Skeletal muscle tissue (tissue), 4 donors: ENCODE measurements around the gene FOXP1. TPM values are rescaled to one million over a fixed set of nuclear protein-coding genes. Genes with fewer than 3 reads are reported as not detected.
A peak's percentile ranks its signal among the peaks of the same experiment; 100 is the strongest.

ENCODE experiments used
- H3K27ac ChIP-seq: one replicate; pipeline ENCODE4 v1.7.0; 2013; ENCODE audit warnings: mild to moderate bottlenecking, low read depth, low read length, inconsistent platforms
- H3K27me3 ChIP-seq, 3 donors: one replicate each; pipeline ENCODE4 v1.7.0; 2013; ENCODE audit warnings: low read length in 3 of 3; ENCODE audit not compliant: control insufficient read depth in 3 of 3, insufficient read depth in 3 of 3
- H3K36me3 ChIP-seq, 3 donors: one replicate each; pipeline ENCODE4 v1.7.0; 2013; ENCODE audit warnings: low read length in 3 of 3; ENCODE audit not compliant: control insufficient read depth in 3 of 3, insufficient read depth in 3 of 3
- H3K4me1 ChIP-seq, 3 donors: one replicate each; pipeline ENCODE4 v1.7.0; 2013; ENCODE audit warnings: low read length in 3 of 3, mild to moderate bottlenecking in 3 of 3; ENCODE audit not compliant: control insufficient read depth in 3 of 3, insufficient read depth in 3 of 3
- H3K4me3 ChIP-seq, 3 donors: one replicate each; pipeline ENCODE4 v1.7.0; 2013; ENCODE audit warnings: low read length in 3 of 3
- H3K9ac ChIP-seq, 3 donors: one replicate each; pipeline ENCODE4 v1.7.0; 2013; ENCODE audit warnings: low read length in 3 of 3, mild to moderate bottlenecking in 3 of 3, moderate library complexity in 2 of 3, low read depth in 1 of 3
- H3K9me3 ChIP-seq, 3 donors: one replicate each; pipeline ENCODE4 v1.7.0; 2013; ENCODE audit warnings: low read length in 3 of 3; ENCODE audit not compliant: control insufficient read depth in 3 of 3
- total RNA-seq: library from RNA; depleted of rRNA; stranded (reverse); fragments of >200 nt; gene quantifications from one replicate; pipeline ENCODE4 v1.2.3, GENCODE V29; 2014
- donor health status: Osteomylitis.

Gene FOXP1
- total RNA-seq, 1 donor from 2014 or later, result 36.0 TPM

GRCh38 chr3:71581457-71582035 is 2.0 kb downstream of the FOXP1 start:
- peaks cover 3 to 6% (median 4%) of the 10 kb centered on the region in 3 donors for H3K4me1 ChIP-seq

GRCh38 chr3:71580636-71581456 is 2.7 kb downstream of the FOXP1 start:
- Histone ChIP-seq H3K36me3 (no peaks in the 10 kb centered on the region), H3K27ac (peak overlapping the region; percentile 94), H3K4me1 (peaks cover 3 to 6% (median 4%) of the 10 kb centered on the region in 3 donors), H3K27me3 (no peaks in the 10 kb centered on the region), H3K9ac (peak overlapping the region; percentile 86 to 93 (median 88)), H3K9me3 (no peaks in the 10 kb centered on the region), H3K4me3 (peak overlapping the region; percentile 83 to 86 (median 86))

More at GRCh38 chr3:71581457-71582035, 2.0 kb downstream of the FOXP1 start:
- no peaks in the 10 kb centered on the region for H3K36me3 ChIP-seq
- H3K9me3 ChIP-seq, result no peaks in the 10 kb centered on the region
- peak overlapping the region; percentile 83 to 86 (median 86) for H3K4me3 ChIP-seq
- peak overlapping the region; percentile 94 for H3K27ac ChIP-seq
- no peaks in the 10 kb centered on the region for H3K27me3 ChIP-seq
- H3K9ac ChIP-seq, result peak overlapping the region; percentile 86 to 93 (median 88)

DNA sequence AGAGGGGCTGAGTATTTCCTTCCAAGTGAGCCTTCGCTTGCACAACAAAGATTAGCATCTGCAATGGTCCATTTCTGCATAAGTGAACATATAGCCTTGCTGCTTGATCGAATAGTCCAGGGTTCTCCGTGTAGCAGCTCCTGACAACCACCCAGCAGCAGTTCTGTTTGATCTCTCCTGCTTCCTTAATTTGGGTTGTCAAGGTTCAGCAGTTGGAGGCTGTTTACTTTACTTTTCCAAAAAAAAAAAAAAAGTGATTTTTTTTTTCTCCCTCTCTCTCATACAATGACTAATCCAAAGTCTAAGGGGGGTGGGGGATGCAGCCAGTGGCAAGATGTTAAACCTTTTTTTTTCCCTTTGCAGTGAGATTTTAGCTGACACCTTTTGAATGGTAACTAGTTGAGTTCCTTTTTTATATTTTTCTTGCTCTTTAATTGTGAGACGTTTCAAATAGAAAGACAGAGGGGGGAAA is 3.6 kb downstream of the FOXP1 start:
- Histone ChIP-seq H3K9me3 (no peaks in the 10 kb centered on the region), H3K4me1 (peaks cover 3 to 6% (median 4%) of the 10 kb centered on the region in 3 donors), H3K36me3 (peaks cover 0 to 2% (median 0%) of the 10 kb centered on the region in 3 donors), H3K4me3 (no peak overlapping the region), H3K9ac (no peak overlapping the region), H3K27ac (peak overlapping the region; percentile 20), H3K27me3 (no peaks in the 10 kb centered on the region)

- Histone ChIP-seq H3K27ac (peak overlapping the region; percentile 20), H3K27me3 (no peaks in the 10 kb centered on the region), H3K36me3 (peaks cover 0 to 3% (median 0%) of the 10 kb centered on the region in 3 donors), H3K4me1 (peaks cover under 1 to 3% (median 2%) of the 10 kb centered on the region in 3 donors), H3K4me3 (no peak overlapping the region), H3K9ac (no peak overlapping the region), H3K9me3 (no peaks in the 10 kb centered on the region)
Measured at GRCh38 chr3:71579326-71579934, 4.1 kb downstream of the FOXP1 start.

GRCh38 chr3:71578054-71578751 is 5.3 kb downstream of the FOXP1 start:
- Histone ChIP-seq H3K4me1 (peaks cover 0 to 3% (median 2%) of the 10 kb centered on the region in 3 donors), H3K4me3 (no peak overlapping the region), H3K27ac (no peak overlapping the region)

GRCh38 chr3:71577011-71577410 is 6.5 kb downstream of the FOXP1 start:
- Histone ChIP-seq H3K9me3 (no peaks in the 10 kb centered on the region), H3K27me3 (no peaks in the 10 kb centered on the region), H3K4me1 (peaks cover 0 to 3% (median 2%) of the 10 kb centered on the region in 3 donors), H3K4me3 (no peak overlapping the region), H3K27ac (no peak overlapping the region), H3K9ac (no peak overlapping the region), H3K36me3 (peaks cover 0 to 3% (median 0%) of the 10 kb centered on the region in 3 donors)

More at GRCh38 chr3:71578054-71578751, 5.3 kb downstream of the FOXP1 start:
- no peaks in the 10 kb centered on the region for H3K27me3 ChIP-seq
- H3K36me3 ChIP-seq, result peaks cover 0 to 3% (median 0%) of the 10 kb centered on the region in 3 donors
- peak overlapping the region in 1 of 3 donors; percentile 34 for H3K9ac ChIP-seq
- no peaks in the 10 kb centered on the region for H3K9me3 ChIP-seq

- H3K4me3 ChIP-seq, result no peak overlapping the region
- H3K4me1 ChIP-seq, result peaks cover 0 to 3% (median 0%) of the 10 kb centered on the region in 3 donors
- no peak overlapping the region for H3K27ac ChIP-seq
- H3K27me3 ChIP-seq, result no peaks in the 10 kb centered on the region
- no peak overlapping the region for H3K9ac ChIP-seq
- H3K9me3 ChIP-seq, result no peaks in the 10 kb centered on the region
- H3K36me3 ChIP-seq, result peaks cover 0 to 3% (median 0%) of the 10 kb centered on the region in 3 donors
Measured at GRCh38 chr3:71575433-71575832, 8.1 kb downstream of the FOXP1 start.

GRCh38 chr3:71573181-71573580 is 10.3 kb downstream of the FOXP1 start:
- no peaks in the 10 kb centered on the region for H3K27me3 ChIP-seq
- H3K9me3 ChIP-seq, result no peaks in the 10 kb centered on the region
- no peak overlapping the region for H3K27ac ChIP-seq
- H3K4me1 ChIP-seq, result no peaks in the 10 kb centered on the region
- H3K4me3 ChIP-seq, result no peak overlapping the region
- no peak overlapping the region for H3K9ac ChIP-seq
- peaks cover 0 to 3% (median 0%) of the 10 kb centered on the region in 3 donors for H3K36me3 ChIP-seq

DNA sequence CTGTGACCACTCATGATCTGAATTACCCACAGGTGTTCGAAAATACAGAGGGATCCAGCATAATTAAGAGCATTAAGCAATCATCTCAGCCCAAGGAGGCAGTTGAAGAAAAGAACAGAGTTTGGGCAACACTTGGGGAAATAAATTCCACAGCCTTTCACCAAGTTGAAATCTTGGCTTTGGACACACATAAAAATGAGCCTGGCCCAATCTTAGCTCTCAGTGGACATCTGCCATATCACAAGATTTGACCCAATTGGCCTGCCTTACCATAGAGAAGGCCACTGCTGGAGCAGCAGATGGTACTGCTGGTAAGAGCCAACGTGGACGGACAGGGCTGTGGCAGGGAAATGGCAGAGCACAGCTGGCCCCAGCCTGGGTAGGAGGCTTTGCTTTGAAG is 13.0 kb downstream of the FOXP1 start:
- no peaks in the 10 kb centered on the region for H3K9me3 ChIP-seq
- H3K9ac ChIP-seq, result no peak overlapping the region
- H3K4me3 ChIP-seq, result no peak overlapping the region
- no peaks in the 10 kb centered on the region for H3K27me3 ChIP-seq
- peaks cover 0 to under 1% (median 0%) of the 10 kb centered on the region in 3 donors for H3K4me1 ChIP-seq
- H3K36me3 ChIP-seq, result peaks cover 0 to 3% (median 0%) of the 10 kb centered on the region in 3 donors
- H3K27ac ChIP-seq, result no peak overlapping the region
